HG02870 (cell line): ENCODE results near the gene PTPN1.
"Not testable (repeated sequence)": the region's sequence is repeated elsewhere in the genome, so short reads cannot be mapped to it uniquely, and the experiment has no call there.

Experiments
- ATAC-seq: cut with Tn5 transposase; IDR thresholded peaks from one replicate; pipeline ENCODE4 v1.9.1; 2021; ENCODE audit warnings: mild to moderate bottlenecking, moderate library complexity; ENCODE audit not compliant: unreplicated experiment

PTPN1 gene

DNA sequence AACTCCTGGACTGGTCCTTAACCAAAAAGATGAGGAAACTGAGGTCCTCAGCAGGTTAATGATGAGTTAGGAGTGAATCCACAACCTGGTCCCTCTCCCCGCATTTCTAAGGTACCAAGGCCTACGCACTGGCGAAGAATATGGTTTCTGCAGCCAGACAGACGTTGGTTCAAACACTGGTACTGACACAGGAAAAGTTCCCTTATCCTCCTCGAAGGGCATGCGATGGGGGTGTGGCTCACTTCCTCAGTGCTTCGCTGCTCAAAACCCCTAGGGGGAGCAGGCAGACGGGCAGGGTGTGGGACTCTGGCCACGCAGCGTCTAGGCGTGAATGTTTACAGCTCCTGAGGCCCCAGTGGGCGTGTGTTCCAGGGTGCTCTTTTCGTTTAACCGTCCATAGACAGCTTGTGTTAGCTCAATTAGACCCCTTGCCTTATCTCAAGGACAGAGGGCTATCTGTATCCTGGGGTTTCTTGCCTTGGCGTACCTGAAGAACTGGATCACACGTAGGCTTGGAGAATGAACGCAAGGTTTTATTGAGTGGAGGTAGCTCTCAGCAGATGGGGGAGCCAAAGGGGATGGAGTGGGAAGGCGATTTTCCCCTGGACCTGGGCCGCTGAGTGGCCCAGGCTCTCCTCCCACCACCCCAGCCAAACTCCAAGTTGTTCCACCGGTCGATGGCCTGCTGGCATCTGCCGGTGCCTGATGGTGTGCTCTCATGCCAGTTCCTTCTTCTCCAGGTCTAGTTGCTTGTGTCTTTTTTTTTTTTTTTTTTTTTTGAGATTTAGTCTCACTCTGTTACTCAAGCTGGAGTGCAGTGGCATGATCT is 31.8 kb upstream of the PTPN1 start:
- peak; percentile 70 for ATAC-seq

DNA sequence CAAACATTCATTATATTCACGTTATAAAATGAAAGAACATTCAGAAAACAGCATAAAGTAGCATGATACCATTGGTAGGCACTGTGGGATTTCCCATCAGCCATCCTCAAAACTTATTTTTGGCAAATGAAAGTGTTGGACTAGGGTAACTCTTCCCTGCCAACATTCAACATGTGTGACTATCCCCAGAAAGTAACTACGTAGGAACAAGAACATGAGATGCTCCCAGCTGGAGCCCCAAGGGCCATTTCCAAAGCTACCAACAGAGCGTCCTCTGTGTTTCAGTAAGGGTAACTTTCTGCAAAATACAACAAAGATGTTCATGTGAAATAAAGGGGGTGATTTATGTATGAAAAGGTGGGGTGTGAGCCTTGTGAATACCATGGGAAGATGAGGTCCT is 28.4 kb upstream of the PTPN1 start:
- ATAC-seq, result no peak

- no peak for ATAC-seq
Observed at GRCh38 chr20:50482396-50482981, 27.7 kb upstream of the PTPN1 start.

DNA sequence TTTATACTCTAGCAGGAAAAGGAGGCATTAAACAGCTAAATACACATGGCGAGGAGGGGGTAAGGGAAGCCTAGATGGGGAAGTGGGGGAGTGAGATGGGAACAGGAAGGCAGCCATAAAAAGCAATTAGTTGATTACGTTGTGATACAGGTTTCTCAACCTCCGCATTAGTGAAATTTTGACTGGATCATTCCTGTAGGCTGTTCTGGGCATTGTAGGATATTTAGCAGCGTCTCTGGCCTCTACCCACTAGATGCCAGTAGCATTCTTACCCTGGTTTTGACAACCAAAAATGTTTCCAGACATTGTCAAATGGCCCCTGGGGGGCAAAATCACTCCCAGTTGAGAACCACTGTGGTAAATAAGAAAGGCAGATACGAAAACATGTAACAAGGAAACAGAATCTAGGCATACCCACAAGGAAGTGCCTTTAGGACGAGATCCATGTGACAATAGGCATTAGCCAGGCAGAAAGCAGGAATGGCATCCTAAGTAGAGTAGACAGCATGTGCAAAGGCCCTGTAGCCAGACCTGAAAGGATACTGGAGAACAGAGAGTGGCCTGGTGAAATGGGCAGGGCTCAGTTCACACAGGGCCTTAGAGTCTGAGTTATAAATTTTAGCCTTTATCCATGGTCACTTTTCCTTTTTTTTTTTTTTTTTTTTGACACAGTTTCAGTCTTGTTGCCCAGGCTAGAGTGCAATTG is 25.8 kb upstream of the PTPN1 start:
- ATAC-seq, result no peak

GRCh38 chr20:50487397-50487796 is 22.8 kb upstream of the PTPN1 start:
- no peak for ATAC-seq

DNA sequence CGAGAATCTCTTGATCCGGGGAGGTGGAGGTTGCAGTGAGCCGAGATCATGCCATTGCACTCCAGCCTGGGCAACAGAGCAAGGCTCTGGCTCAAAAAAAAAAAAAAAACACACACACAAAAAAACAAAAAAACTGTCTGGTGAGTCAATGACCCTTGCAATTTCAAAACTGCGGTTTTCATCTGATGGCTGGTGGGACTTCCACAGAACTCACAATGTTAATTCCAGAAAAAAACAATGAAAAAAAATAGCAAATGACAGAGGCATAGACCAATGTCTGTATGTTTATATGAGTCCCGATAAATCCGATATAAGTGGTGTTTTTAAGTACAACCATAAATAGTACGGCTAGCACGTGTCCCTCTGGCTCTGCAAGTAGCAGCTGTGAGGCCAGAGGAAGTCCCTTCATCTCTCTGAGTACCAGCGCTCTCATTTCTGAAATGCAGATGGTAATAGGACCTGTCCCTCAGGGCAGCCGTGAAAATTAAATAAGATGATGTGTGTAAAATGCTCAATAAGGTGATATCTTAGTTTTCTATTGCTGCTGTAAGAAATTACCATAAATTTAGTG is 21.9 kb upstream of the PTPN1 start:
- no peak for ATAC-seq

GRCh38 chr20:50491168-50491567 is 19.0 kb upstream of the PTPN1 start:
- ATAC-seq, result no peak

DNA sequence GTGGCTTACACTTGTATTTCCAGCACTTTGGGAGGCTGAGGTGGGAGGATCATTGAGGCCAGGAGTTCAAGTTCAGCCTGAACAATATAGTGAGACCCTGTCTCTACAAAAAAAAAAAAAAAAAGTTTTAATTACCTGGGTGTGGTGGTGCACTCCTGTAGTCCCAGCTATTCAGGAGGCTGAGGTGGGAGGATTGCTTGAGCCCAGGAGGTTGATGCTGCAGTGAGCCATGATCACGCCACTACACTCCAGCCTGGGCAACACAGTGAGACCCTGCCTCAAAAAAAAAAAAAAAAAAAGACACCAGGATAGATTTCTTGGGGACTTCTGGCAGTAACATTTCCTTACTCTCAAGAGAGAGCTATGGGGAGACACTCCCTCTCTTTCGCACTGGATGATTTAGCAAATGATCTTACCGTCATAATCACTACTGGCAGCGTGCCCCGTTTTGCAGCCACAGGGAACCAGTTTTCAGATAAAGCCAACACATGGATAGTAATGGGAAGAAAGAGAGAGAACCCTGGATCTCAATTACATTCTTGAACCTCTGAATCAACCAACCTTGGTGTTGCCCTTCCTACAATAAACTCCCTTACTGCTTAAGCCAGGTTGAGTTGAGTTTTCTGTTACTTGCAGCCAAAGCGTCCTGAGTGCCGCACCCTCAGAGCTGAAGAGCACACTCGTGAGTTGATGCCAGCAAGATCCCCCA is 18.1 kb upstream of the PTPN1 start:
- ATAC-seq, result no peak

DNA sequence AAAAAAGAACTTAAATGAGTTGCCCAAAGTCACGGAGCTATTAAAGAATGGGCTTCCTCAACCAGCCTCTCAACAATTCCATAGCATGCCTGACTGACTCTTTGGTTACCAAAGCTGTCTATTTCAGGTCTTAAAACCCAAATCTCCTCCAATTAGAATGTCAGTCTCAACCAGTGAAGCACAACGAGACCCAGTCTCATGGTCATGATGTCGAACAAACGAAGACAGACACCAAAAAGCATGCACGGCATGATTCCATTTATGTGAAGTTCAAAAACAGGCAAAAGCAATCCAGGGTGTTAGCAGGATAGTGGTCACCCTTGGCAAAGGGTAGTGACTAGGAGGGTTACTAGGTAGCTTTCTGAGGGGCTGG is 16.3 kb upstream of the PTPN1 start:
- no peak for ATAC-seq

GRCh38 chr20:50494428-50494827 is 15.8 kb upstream of the PTPN1 start:
- no peak for ATAC-seq

- ATAC-seq, result no peak
Observed at GRCh38 chr20:50496773-50497385, 13.3 kb upstream of the PTPN1 start.

DNA sequence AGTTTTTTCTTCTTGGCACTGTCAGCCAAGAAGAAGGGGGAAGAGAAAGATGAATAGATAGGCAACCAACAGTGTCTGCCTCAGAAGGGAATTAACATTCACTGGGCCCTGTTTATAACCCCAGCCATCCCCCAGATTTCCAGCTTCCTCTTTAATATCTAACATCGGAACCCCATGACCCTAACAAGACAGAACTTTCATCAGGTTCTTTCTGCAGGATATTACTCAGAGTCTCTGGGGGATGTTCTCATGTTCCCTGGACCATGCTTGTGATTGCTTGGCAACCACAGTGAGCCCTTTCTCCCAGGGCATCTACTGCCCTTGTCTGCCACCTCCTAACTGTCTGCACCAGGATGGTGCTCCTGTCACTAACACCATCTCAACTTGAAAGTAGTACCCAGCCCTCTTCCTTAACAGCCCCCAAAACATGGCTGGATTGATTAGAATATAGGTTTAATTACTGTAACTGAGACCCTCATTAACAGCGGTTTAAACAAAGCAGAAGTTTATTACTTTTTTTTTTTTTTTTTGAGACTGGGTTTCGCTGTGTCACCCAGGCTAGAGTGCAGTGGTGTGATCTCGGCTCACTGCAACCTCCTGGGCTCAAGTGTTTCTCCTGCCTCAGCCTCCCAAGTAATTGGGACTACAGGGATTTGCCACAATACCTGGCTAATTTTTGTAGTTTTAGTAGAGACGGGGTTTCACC is 12.0 kb upstream of the PTPN1 start:
- ATAC-seq, result no peak

- ATAC-seq, result no peak
Observed at GRCh38 chr20:50499938-50500337, 10.2 kb upstream of the PTPN1 start.

DNA sequence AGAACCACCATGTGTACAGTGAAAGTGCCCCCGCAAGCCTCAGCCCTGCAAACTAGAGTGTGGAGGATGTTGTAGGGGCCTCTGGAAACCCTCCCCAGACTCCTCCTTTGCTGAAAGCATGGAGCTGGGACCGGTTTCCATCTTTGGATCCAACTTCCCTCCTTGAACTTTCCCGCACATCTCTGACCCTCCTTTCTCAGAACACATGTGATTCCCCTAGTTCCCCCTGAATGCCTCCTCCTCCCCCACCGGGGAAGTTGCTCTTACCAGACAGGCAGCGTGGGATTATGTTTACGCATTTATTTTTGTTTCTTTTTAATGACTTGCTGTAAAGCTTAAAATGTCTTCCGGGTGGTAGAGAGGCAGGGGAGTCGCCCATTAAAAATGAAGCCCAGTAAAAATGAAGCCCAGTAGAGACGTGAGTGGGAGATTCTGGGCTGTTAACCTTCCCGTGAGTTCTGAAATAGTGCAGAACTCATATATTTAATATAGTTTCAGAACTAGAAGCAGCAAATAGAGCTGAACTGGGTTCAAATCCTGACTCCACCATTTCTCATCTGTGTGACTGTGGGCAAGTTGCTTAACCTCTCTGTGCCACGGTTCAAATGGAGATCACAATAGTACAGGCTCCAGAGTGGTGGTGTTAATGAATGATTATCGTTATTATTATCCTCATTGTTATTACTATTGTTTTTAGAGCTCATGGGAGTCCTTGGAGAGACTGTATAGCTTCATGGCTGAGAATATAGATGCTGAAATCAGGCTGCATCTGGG is 8.0 kb upstream of the PTPN1 start:
- no peak for ATAC-seq

- ATAC-seq, result no peak
Observed at GRCh38 chr20:50504231-50504823, 5.9 kb upstream of the PTPN1 start.

GRCh38 chr20:50506270-50506579 is 4.0 kb upstream of the PTPN1 start:
- no peak for ATAC-seq

GRCh38 chr20:50507745-50508144 is 2.4 kb upstream of the PTPN1 start:
- ATAC-seq, result not testable (repeated sequence)

GRCh38 chr20:50508171-50508755 is 1.9 kb upstream of the PTPN1 start:
- ATAC-seq, result no peak
